ENCODE measurements around the gene TMEM260. TPM values are rescaled to one million over a fixed set of nuclear protein-coding genes. Genes with fewer than 3 reads are reported as not detected.

TMEM260 gene
- total and polyA plus RNA-seq, 2 donors (not counting 3 experiments of a cell fraction or from before 2014, with no cell fraction given) = 9.1 to 16.2 TPM

DNA sequence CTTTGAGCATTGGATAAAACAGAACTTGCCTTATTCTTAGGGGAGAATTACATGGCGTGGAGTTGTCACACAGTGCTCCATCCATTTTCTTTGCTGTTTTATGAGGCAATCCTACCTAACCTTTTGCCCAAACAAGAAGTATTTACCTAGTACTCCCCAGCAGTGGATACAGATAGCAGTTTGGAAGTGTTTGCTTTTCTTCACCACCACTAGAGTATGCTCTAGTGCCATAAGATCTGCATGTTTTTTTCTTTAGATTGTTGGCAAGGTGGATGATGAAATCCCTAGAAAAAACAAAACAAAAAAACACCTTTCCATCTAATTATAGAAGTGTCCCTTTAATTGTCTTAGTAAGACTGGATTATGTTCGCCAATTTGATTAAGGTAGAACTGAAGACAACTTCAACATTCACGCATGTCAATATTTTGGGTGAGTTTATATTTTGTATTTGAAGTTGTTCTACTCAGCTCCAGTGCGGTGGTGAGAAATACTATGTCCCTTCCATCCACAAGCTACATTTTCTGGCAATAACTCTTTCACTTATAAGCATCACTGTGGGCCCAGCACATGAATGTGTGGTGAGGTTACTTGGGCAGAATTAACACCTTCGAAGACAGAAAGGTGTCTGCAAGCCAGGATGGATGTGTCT lies 23.6 kb upstream of the TMEM260 start:
- Histone ChIP-seq H2AFZ (ENCODE audit: low read depth, low read length) (no peak overlapping the region), H3K4me2 (ENCODE audit: insufficient read depth, low read length) (no peak overlapping the region), H4K20me1 (replicated peaks; ENCODE audit: control insufficient read depth, extremely low read depth, insufficient read depth, low read length) (no peaks in the 10 kb centered on the region), H3K4me1 (ENCODE audit: control insufficient read depth, extremely low read depth, insufficient read depth, low read length) (no peaks in the 10 kb centered on the region), H3K27ac (ENCODE audit: insufficient read depth, low read depth, low read length) (no peak overlapping the region), H3K27me3 (ENCODE audit: control insufficient read depth in 2 of 2, insufficient read depth in 2 of 2, low read length in 2 of 2) (peaks cover 5 to 14% of the 10 kb centered on the region in 2 experiments), H3K9me3 (replicated peaks; ENCODE audit: control insufficient read depth, insufficient read depth, low read length) (no peaks in the 10 kb centered on the region), H3K79me2 (ENCODE audit: control insufficient read depth, insufficient read depth, low read length) (no peaks in the 10 kb centered on the region), H3K9me1 (replicated peaks; ENCODE audit: control insufficient read depth, extremely low read depth, insufficient read depth, low read length) (no peaks in the 10 kb centered on the region), H3K4me3 (replicated peaks in 1 of 3; ENCODE audit: insufficient read depth in 1 of 3, low read depth in 1 of 3, low read length in 3 of 3) (no peak overlapping the region), H3K36me3 (ENCODE audit: control insufficient read depth in 2 of 2, extremely low read depth in 1 of 2, insufficient read depth in 2 of 2, low read length in 2 of 2) (no peaks in the 10 kb centered on the region), H3K9ac (replicated peaks; ENCODE audit: extremely low read depth, insufficient read depth, low read length) (no peak overlapping the region)
- BruUV-seq (replicated peaks) = no TSS peak
- ChIA-PET POLR2A (no interaction called here), CTCF (interaction anchor here (1.4 to 1.6 kb wide), 3 partner anchors 24 to 823 kb away, joined by 3 to 6 read pairs (median 4); partner anchors contain the start of gene TMEM260)
- intact Hi-C loops (cut with micrococcal nuclease) (loop anchor here (1.0 to 5.0 kb wide), 2 partner anchors 646 to 761 kb away; no protein-coding TSS in a partner anchor), dilution Hi-C loops (cut with MboI; ENCODE audit: extremely low pct_ligation_motif_present, low sequenced_read_pairs) (no loop called here)
- peak; percentile 46 for DNase-seq (ENCODE audit: low read depth, low spot score)
- TF ChIP-seq GATA2 (IDR thresholded peaks at IDR 0.05; ENCODE audit: insufficient read depth, insufficient read length, low read depth, low read length) = no peak
- TF ChIP-seq, protein P1, sequence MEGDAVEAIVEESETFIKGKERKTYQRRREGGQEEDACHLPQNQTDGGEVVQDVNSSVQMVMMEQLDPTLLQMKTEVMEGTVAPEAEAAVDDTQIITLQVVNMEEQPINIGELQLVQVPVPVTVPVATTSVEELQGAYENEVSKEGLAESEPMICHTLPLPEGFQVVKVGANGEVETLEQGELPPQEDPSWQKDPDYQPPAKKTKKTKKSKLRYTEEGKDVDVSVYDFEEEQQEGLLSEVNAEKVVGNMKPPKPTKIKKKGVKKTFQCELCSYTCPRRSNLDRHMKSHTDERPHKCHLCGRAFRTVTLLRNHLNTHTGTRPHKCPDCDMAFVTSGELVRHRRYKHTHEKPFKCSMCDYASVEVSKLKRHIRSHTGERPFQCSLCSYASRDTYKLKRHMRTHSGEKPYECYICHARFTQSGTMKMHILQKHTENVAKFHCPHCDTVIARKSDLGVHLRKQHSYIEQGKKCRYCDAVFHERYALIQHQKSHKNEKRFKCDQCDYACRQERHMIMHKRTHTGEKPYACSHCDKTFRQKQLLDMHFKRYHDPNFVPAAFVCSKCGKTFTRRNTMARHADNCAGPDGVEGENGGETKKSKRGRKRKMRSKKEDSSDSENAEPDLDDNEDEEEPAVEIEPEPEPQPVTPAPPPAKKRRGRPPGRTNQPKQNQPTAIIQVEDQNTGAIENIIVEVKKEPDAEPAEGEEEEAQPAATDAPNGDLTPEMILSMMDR (IDR thresholded peaks at IDR 0.05; ENCODE audit: extremely low read depth in 1 of 2, insufficient read depth in 1 of 2, low read depth in 1 of 2, low read length in 2 of 2) = peak; percentile 16 to 43
- FAIRE-seq = peak; percentile 8

DNA sequence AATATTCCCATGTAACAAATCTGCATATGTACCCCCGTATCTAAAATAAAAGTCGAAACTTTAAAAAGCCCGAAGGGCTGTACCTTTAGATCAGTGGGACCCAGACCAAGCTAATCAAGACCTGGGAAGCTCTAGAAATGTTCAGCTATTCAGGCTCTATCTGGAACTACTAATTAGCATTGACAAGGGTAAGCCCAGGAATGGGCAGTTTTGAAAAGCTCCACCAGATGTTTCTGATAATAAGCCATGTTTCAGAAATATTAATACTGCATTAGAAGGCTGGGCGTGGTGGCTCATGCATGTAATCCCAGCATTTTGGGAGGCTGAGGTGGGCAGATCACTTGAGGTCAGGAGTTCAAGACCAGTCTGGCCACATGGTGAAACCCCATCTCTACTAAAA lies 20.4 kb upstream of the TMEM260 start:
- DNase-seq (ENCODE audit: low read depth, low spot score) (no peak), FAIRE-seq (no peak)
- Histone ChIP-seq H3K4me1 (ENCODE audit: control insufficient read depth, extremely low read depth, insufficient read depth, low read length) (no peaks in the 10 kb centered on the region), H3K79me2 (ENCODE audit: control insufficient read depth, insufficient read depth, low read length) (no peaks in the 10 kb centered on the region), H4K20me1 (replicated peaks; ENCODE audit: control insufficient read depth, extremely low read depth, insufficient read depth, low read length) (no peaks in the 10 kb centered on the region), H3K36me3 (ENCODE audit: control insufficient read depth in 2 of 2, extremely low read depth in 1 of 2, insufficient read depth in 2 of 2, low read length in 2 of 2) (no peaks in the 10 kb centered on the region), H3K27me3 (ENCODE audit: control insufficient read depth in 2 of 2, insufficient read depth in 2 of 2, low read length in 2 of 2) (peaks cover 3 to 5% of the 10 kb centered on the region in 2 experiments), H3K9me1 (replicated peaks; ENCODE audit: control insufficient read depth, extremely low read depth, insufficient read depth, low read length) (no peaks in the 10 kb centered on the region), H2AFZ (ENCODE audit: low read depth, low read length) (no peak overlapping the region), H3K9ac (replicated peaks; ENCODE audit: extremely low read depth, insufficient read depth, low read length) (no peak overlapping the region), H3K4me2 (ENCODE audit: insufficient read depth, low read length) (no peak overlapping the region), H3K9me3 (replicated peaks; ENCODE audit: control insufficient read depth, insufficient read depth, low read length) (no peaks in the 10 kb centered on the region), H3K27ac (ENCODE audit: insufficient read depth, low read depth, low read length) (no peak overlapping the region), H3K4me3 (replicated peaks in 1 of 3; ENCODE audit: insufficient read depth in 1 of 3, low read depth in 1 of 3, low read length in 3 of 3) (no peak overlapping the region)
- no TSS peak for BruUV-seq (replicated peaks)
- dilution Hi-C loops (cut with MboI; ENCODE audit: extremely low pct_ligation_motif_present, low sequenced_read_pairs) = no loop called here
- CTCF ChIA-PET = interaction anchor here (0.8 to 3.2 kb wide), 4 partner anchors 11 to 758 kb away, joined by 3 to 9 read pairs (median 4); partner anchors contain the start of gene TMEM260
- intact Hi-C loops (cut with micrococcal nuclease) = loop anchor here (5.0 kb wide), 1 partner anchor 643 kb away; no protein-coding TSS in a partner anchor
- TF ChIP-seq POLR2A (IDR thresholded peaks at IDR 0.05; ENCODE audit: low read depth, low read length) = no peak
- TF ChIP-seq, protein P1 (IDR thresholded peaks at IDR 0.05; ENCODE audit: extremely low read depth in 1 of 2, insufficient read depth in 1 of 2, low read depth in 1 of 2, low read length in 2 of 2) = no peak
- no peak for TF ChIP-seq JUN (IDR thresholded peaks at IDR 0.05; ENCODE audit: borderline replicate concordance, insufficient read depth, insufficient read length, low read depth)
- TF ChIP-seq GATA2 (IDR thresholded peaks at IDR 0.05; ENCODE audit: insufficient read depth, insufficient read length, low read depth, low read length) = no peak
- no peak for TF ChIP-seq EZH2 (IDR thresholded peaks at IDR 0.05; ENCODE audit: borderline replicate concordance, low read depth, low read length, severe bottlenecking)
- no peak for TF ChIP-seq POLR2AphosphoS5 (IDR thresholded peaks at IDR 0.05; ENCODE audit: insufficient read depth, low read depth, low read length)
- TF ChIP-seq, protein P2, sequence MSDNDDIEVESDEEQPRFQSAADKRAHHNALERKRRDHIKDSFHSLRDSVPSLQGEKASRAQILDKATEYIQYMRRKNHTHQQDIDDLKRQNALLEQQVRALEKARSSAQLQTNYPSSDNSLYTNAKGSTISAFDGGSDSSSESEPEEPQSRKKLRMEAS (IDR thresholded peaks at IDR 0.05; ENCODE audit: insufficient read depth, insufficient read length) = no peak
- TF ChIP-seq MYC (IDR thresholded peaks at IDR 0.05; ENCODE audit: low read depth, low read length) = no peak
- no peak for TF ChIP-seq FOS (IDR thresholded peaks at IDR 0.05; ENCODE audit: borderline replicate concordance, insufficient read depth, low read length)
- POLR2A ChIA-PET = no interaction called here
